Activated B cell treated with CpG ODN at 0.5 μM for 24 hours (primary cell): ENCODE measurements around the gene PALB2. TPM values are rescaled to one million over a fixed set of nuclear protein-coding genes. Genes with fewer than 3 reads are reported as not detected.

Experiments used
- ATAC-seq: fragments of 200-7000 bp; cut with Tn5 transposase; one replicate; pipeline ENCODE4 v1.10.0; 2021; ENCODE audit warnings: low read depth, mild to moderate bottlenecking, moderate library complexity
- CTCF ChIA-PET: fragments of 350-600 bp; sonication (Branson Sonifier 250); formaldehyde crosslinking; loops from one replicate; lab custom pipeline; 2021; ENCODE audit warnings: antibody characterized with exemption; lab: Charles Lee
- POLR2A ChIA-PET: fragments of 350-600 bp; sonication (Branson Sonifier 250); formaldehyde crosslinking; loops from one replicate; lab custom pipeline; 2021; ENCODE audit warnings: antibody characterized with exemption; lab: Charles Lee
- DNase-seq: peaks from one replicate; pipeline ENCODE4 v3.0.0; 2022
- H3K27ac Mint-ChIP-seq: one replicate; pipeline ENCODE4 v1.8.0; 2020; ENCODE audit warnings: mixed read lengths
- H3K27me3 Mint-ChIP-seq: one replicate; pipeline ENCODE4 v1.8.0; 2021; ENCODE audit warnings: mixed read lengths
- H3K36me3 Mint-ChIP-seq: one replicate; pipeline ENCODE4 v1.8.0; 2021; ENCODE audit warnings: low read depth, mixed read lengths
- H3K4me1 Mint-ChIP-seq: one replicate; pipeline ENCODE4 v1.8.0; 2021; ENCODE audit warnings: mixed read lengths
- H3K4me3 Mint-ChIP-seq: one replicate; pipeline ENCODE4 v1.8.0; 2020; ENCODE audit warnings: mild to moderate bottlenecking, mixed read lengths
- H3K9me3 Mint-ChIP-seq: one replicate; pipeline ENCODE4 v1.8.0; 2020; ENCODE audit warnings: mixed read lengths
- CTCF ChIP-seq: fragments of 200-600 bp; IDR thresholded peaks from one replicate; pipeline ENCODE4 v1.8.0; 2022; ENCODE audit warnings: antibody characterized with exemption, mild to moderate bottlenecking
- intact Hi-C: fragments of 100-400 bp; cut with micrococcal nuclease; formaldehyde crosslinking; loops from one replicate; pipeline ENCODE4 v1.15.1; 2024
- total RNA-seq: library from RNA; stranded (reverse); gene quantifications from 2 replicates; pipeline ENCODE4 v1.2.3, GENCODE V29; 2022

PALB2 gene
- total RNA-seq, 1 donor from 2014 or later: 19.8 TPM

GRCh38 chr16:23608194-23608593 lies 32.9 kb downstream of the PALB2 start:
- intact Hi-C loops: no loop called here
- no peak overlapping the region for H3K4me3 Mint-ChIP-seq
- H3K27me3 Mint-ChIP-seq: no peaks in the 10 kb centered on the region
- DNase-seq: no peak
- no peak overlapping the region for H3K27ac Mint-ChIP-seq
- ChIA-PET POLR2A (no interaction called here), CTCF (interaction anchor here (1.1 kb wide), 1 partner anchor 12 kb away, joined by 3 read pairs; the partner anchor contains the start of gene NDUFAB1)
- no peaks in the 10 kb centered on the region for H3K9me3 Mint-ChIP-seq
- H3K4me1 Mint-ChIP-seq: no peaks in the 10 kb centered on the region
- no peak for TF ChIP-seq CTCF
- H3K36me3 Mint-ChIP-seq: peaks cover 45% of the 10 kb centered on the region
- no peak for ATAC-seq

GRCh38 chr16:23607726-23608125 lies 33.4 kb downstream of the PALB2 start:
- CTCF ChIA-PET: interaction anchor here (1.1 kb wide), 1 partner anchor 11 kb away, joined by 3 read pairs; the partner anchor contains the start of gene NDUFAB1
- Mint-ChIP-seq H3K27me3 (no peaks in the 10 kb centered on the region), H3K9me3 (no peaks in the 10 kb centered on the region), H3K36me3 (peaks cover 47% of the 10 kb centered on the region), H3K27ac (no peak overlapping the region), H3K4me1 (no peaks in the 10 kb centered on the region), H3K4me3 (no peak overlapping the region)
- TF ChIP-seq CTCF: no peak
- DNase-seq: no peak
- intact Hi-C loops: no loop called here
- ATAC-seq: no peak
- POLR2A ChIA-PET: no interaction called here

- peak overlapping the region; percentile 59 for H3K4me3 Mint-ChIP-seq
These were observed 43.9 kb downstream of the PALB2 start for GRCh38 chr16:23597003-23597756.

GRCh38 chr16:23595951-23596720 lies 45.0 kb downstream of the PALB2 start, which contains the start of gene NDUFAB1:
NDUFAB1 (minus strand) TSS chr16:23596316; CDS start chr16:23596290, 26 bp downstream.
- H3K27me3 Mint-ChIP-seq: no peaks in the 10 kb centered on the region
- intact Hi-C loops: loop anchor here (1.0 to 2.0 kb wide), 5 partner anchors 39 to 414 kb away; partner anchors contain the start of genes COG7, DCTN5, EARS2 and PALB2
- peak; percentile 89 for TF ChIP-seq CTCF
- H3K27ac Mint-ChIP-seq: peak within 1 kb of the TSS; percentile 65
- H3K4me1 Mint-ChIP-seq: peaks cover 28% of the 10 kb centered on the region
- peak within 1 kb of the TSS; percentile 88 for H3K4me3 Mint-ChIP-seq
- ChIA-PET CTCF (interaction anchor here (1.0 to 2.9 kb wide), 14 partner anchors 8 to 161 kb away, joined by 3 to 28 read pairs (median 4); partner anchors contain the start of genes COG7, EARS2, GGA2 and UBFD1), POLR2A (interaction anchor here (0.9 to 2.1 kb wide), 5 partner anchors 15 to 89 kb away, joined by 3 to 15 read pairs (median 5); partner anchors contain the start of genes DCTN5, EARS2, PALB2 and UBFD1)
- H3K9me3 Mint-ChIP-seq: no peaks in the 10 kb centered on the region
- ATAC-seq (peak; percentile 99), DNase-seq (peak; percentile 95)
- H3K36me3 Mint-ChIP-seq: peaks cover 28% of the 10 kb centered on the region

More at GRCh38 chr16:23597003-23597756, 43.9 kb downstream of the PALB2 start:
- ATAC-seq (peak; percentile 29), DNase-seq (peak; percentile 24)
- intact Hi-C loops: loop anchor here (2.0 kb wide), 2 partner anchors 88 to 144 kb away; partner anchors contain the start of gene COG7
- no peak for TF ChIP-seq CTCF
- CTCF ChIA-PET: interaction anchor here (1.0 to 2.9 kb wide), 15 partner anchors 9 to 416 kb away, joined by 3 to 28 read pairs (median 3); partner anchors contain the start of genes COG7, EARS2, GGA2 and UBFD1
- no peaks in the 10 kb centered on the region for H3K9me3 Mint-ChIP-seq
- H3K36me3 Mint-ChIP-seq: peaks cover 23% of the 10 kb centered on the region
- peaks cover 25% of the 10 kb centered on the region for H3K4me1 Mint-ChIP-seq
- H3K27me3 Mint-ChIP-seq: no peaks in the 10 kb centered on the region
- peak overlapping the region; percentile 62 for H3K27ac Mint-ChIP-seq
- POLR2A ChIA-PET: interaction anchor here (0.6 to 2.1 kb wide), 6 partner anchors 16 to 125 kb away, joined by 3 to 15 read pairs (median 5); partner anchors contain the start of genes DCTN5, EARS2, PALB2 and UBFD1
